ENCODE data around the gene RNF26.

Gene RNF26

DNA sequence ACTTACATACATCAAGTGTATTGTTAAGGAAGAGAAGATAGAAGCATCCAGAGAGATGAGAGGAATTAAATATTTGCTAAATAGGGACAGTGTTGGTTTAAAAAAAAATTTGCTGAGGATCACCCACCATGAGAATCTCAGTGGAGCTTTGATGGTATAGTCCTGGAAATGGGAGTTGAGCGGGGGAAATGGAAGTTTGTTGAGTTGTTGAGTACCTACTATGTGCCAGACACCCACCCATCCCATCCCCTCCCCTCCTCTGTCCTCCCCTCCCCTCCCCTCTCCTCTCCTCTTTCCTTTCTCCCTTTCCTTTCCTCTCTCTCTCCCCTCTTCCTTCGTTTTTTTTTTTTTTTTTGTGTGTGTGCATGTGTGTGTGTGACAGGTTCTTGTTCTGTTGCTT is 16.9 kb downstream of the RNF26 start:
- FAIRE-seq = no peak
- no peak for DNase-seq (ENCODE audit: low spot score)

GRCh38 chr11:119352857-119353260 is 18.5 kb downstream of the RNF26 start:
- DNase-seq (ENCODE audit: low spot score) (no peak), FAIRE-seq (no peak)

DNA sequence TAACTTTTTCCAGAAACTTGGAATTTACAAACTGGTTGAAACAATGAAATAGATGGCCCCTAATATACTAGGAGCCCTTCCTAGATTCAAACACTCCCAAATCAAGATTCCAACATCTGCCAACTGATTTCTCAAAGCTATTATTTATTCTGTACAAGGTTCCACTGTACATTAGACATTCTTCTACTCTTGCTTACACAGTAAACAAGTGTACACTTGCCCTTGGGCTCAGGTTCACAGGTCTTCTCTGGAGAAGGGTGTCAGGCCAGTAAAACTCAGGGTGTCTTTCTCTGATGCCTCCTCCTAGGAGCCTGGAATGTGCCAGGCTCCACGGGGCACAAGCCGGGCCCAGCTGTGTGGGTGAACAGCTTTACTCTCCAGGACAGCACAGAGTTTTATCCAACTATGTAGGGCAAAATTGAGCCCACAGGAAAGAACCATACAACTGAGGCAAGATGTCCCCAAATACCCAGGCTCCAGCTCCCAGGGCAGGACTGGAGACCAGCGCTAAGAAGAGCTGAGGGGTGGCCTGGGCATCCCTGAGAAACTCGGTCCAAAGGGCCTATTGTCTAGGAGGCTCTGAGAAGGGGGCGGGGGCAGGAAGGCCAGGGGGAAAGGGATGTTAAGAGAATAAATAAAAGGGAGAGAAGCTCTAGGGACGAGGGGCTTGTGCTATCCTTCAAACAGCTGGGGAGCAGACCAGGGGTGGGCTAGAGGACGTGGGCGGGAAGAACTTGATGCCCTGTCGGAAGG is 20.9 kb downstream of the RNF26 start:
- no peak for FAIRE-seq
- DNase-seq (ENCODE audit: low spot score) = no peak

- FAIRE-seq (no peak), DNase-seq (ENCODE audit: low spot score) (peak; percentile 84)
These were observed 22.2 kb downstream of the RNF26 start for GRCh38 chr11:119356349-119357031.

DNA sequence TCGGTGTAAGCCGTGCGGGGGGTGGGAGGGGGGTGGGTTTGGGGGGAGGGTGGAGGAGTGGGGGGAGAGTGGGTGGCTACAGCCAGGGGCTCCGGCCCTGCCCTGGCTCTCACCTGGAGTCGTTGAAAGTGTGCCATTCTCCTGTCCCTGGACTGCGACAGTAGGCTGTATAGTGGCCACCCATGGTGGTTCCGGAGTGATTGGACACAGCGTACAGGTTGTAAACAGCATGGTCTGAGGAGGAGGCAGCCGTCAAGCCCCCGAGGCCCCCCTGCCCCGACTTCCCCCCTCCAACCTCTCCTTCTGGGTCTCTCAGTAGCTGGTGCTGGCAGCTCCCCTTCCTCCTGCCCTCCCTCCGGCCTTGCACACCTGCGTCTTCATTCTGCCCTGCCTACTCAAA is 22.7 kb downstream of the RNF26 start:
- no peak for FAIRE-seq

GRCh38 chr11:119359365-119360214 is 25.3 kb downstream of the RNF26 start:
- FAIRE-seq (no peak), DNase-seq (ENCODE audit: low spot score) (no peak)

More for the DNA sequence above, 22.7 kb downstream of the RNF26 start:
- DNase-seq (ENCODE audit: low spot score) = no peak

DNA sequence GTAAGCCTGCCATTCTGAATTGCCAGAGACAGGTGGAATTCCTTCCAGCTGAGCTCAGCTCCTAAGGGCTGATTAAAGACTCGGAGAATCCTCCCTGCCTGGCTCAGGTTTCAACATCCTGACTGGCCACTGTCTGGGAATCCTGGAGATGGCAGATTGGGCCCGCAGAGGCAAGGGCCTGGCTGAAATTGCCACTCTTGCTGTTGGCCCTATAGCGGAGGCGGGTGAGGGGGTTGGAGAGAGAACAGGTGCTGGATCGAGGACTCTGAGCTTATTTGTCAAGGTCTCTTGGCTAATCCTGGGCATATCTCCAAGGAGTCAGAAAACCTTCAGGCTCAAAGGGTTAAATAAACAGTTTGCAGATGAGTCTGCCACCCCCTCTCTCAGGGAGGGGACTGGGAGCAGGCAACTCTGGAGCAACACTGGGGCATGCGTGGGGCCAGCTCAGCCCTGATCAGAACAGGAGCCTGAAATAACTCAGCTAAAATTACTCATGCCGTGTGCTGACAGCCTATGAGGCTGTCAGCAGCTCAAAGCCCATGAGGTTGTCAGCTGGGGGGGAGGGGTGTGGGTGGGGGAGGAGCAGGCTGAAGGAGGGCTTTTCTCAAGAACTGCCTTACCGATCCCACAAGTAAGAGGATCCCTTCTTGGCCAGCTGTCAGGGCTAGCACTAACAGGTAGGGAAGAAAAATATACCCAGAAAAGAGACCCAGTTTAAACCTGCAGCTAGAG is 26.9 kb downstream of the RNF26 start:
- FAIRE-seq = no peak
- peak; percentile 83 for DNase-seq (ENCODE audit: low spot score)

DNA sequence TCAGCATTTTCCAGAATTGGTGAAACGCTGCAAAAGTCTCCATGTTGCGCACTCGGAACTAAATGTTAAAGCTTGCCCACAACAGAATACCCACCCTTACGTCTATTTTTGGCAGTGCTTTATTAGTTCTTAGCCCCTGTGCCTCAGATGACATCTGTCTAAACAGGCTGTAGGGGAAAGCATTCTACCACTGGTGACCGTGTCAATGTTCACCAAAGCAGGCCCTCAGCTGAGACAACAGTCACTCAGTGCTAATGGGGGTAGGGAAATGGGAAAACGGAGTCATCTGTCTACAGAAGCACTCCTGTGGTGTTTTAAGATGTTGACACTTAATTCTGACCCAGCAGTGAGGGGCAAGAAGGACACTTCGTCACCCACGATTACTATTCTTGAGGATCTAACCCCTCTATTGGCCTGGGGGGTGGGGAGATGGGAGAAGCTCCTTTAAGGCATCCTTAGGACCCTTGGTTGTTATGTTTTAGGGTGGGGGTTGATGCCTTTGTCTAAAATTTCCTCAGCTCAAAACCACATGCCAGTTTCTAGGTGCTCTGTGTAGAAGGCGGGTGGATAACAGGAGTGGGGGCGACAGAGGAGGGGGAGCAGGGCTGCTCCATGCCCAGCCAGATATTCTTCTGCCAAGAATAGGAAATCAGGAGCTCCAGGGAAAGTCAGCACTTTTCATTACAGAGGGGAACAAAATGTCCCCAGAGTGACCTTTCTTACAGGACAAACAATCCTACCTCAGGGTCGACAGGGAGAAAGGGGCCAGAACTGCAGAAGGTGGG is 27.8 kb downstream of the RNF26 start:
- DNase-seq (ENCODE audit: low spot score) (no peak), FAIRE-seq (no peak)

- no peak for DNase-seq (ENCODE audit: low spot score)
- FAIRE-seq = no peak
These were observed 28.4 kb downstream of the RNF26 start for GRCh38 chr11:119362741-119363080.

DNA sequence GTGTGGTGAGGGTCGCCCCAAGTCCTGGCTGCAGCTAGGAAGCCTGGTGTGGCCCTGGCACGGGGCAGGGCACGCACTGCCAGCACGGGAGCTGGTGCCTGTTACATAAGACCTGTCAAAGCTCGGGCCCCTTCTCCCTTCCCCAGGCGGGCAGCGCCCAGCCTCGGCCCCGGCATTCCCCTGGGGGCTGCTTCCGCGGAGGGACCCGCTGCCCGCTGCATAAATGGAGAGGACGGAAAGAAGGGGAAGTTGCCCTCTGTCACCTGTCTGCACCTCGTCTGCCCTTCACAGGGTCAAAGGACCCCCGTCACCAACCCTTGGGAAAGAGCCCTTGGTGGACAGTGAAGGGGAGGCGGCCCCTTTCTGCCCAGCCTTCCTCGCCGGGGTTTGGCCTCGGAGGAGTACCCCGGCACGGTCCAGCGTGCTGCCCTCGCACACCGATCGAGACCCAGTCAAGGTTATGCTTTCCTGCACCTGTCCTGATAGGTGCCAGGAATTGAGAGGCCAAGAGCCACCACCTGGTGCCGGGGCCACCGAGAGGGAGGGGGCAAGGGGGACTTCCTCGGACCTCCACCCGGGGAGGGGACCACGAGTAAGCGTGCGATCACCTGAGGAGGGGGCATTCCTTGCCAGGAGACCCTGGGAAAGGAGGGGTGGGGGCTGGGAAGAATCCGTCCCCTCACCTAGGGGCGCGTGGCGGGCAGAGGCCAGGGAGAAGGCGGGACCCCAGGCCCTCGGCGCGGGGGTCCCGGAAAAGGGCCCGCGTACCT is 28.9 kb downstream of the RNF26 start:
- FAIRE-seq (no peak), DNase-seq (ENCODE audit: low spot score) (no peak)

DNA sequence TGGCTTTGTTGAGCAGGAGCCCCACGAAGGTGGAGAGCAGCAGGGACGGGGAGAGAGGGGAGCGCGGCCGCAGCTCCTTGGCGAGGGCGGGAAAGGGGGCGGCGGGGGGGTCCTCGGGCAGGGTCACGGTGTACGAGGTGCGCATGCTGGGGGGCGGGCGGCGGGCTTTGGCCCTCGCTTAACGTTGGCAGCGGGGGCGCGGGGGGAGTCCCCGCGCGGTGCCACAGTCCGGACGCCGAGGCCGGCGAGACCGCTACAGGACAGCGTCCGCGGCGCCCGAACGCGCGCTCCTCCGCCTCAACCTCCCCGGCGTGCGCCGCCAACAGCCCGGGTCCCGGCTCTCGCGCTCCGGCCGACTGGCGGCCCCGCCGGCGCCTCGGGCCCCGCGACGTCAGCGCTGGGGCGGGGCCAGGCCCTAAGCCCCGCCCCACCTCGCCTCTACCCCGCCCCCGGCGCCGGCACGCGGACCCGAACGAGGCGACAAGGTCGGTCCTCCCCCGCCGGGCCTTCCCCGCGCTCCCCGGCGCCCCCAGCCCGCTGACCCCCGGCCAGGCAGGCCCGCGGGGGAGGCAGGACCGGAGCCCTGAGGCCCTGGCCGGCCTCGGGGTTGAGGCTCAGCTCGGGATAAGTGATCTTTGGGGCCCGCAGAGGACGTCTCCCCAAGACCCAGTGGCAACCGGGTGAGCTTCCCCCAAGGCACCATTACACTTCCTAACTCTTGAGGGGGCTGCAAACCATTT is 29.7 kb downstream of the RNF26 start:
- DNase-seq (ENCODE audit: low spot score) (no peak), FAIRE-seq (no peak)

GRCh38 chr11:119365071-119365591 is 30.8 kb downstream of the RNF26 start:
- DNase-seq (ENCODE audit: low spot score) (no peak), FAIRE-seq (no peak)

GRCh38 chr11:119366690-119367620 is 32.6 kb downstream of the RNF26 start:
- FAIRE-seq (no peak), DNase-seq (ENCODE audit: low spot score) (no peak)

DNA sequence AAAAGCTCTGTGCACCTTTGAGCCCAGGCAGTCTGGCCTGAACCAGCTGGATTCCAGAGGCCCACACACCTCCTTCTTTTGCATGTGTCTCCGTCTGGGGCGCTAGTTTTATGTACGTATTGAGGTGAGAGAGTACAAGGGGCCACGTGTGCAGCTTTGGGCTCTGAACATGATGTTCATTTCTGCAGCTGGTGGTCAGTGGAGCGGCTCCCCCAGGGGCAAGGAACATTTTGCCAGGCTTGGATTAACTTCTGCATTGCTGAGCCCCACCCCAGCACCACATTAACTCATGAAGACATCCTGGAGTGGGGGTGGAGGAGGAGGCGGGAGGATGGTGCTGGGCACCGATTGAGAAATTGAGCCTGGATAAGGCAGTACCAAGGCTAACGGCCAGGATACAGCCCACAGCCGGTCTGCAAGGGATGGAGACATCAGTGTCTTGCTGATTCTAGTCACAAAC is 33.4 kb downstream of the RNF26 start:
- DNase-seq (ENCODE audit: low spot score) (no peak), FAIRE-seq (no peak)

GRCh38 chr11:119368121-119369034 is 34.1 kb downstream of the RNF26 start:
- FAIRE-seq (no peak), DNase-seq (ENCODE audit: low spot score) (peak; percentile 62)

DNA sequence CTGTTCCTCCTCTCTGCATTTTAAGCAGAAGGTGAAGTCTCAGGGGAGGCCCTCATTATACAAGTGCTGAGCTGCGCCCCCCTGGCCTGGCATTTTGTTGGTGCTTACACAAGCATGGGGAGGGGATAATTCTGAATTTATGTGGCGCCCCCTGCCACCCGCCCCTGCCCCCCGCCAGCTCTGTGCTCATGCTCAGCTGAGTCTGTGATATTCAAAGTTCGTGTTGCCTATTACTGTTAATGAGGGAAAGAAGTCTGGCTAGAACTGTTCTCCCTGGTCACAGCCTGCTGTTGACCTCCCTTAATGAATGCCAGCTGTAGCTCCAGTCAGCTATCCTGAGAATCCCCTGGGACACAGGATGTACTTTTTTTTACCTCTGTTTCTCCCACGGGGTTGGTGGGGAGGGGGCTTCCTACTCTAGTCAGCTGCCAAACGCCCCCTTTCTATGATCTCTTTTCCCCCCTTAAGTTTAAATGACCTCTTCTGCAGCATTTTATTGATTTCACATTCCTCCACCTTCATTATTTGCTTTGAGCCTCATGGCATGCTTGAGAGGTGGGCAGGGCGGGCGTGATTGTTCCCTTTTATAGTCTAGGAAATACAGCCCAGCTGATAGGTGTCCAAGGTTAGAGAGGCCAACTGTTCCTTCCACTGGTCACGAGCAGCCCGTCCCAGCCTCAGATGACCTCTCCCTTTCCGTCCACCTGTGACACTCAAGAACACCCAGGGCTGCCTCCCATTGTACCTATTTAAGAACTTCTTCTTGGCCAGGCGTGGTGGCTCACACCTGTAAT is 35.0 kb downstream of the RNF26 start:
- DNase-seq (ENCODE audit: low spot score) = no peak
- FAIRE-seq = no peak

Measured in urothelium cell line (cell line).